Measurements from ENCODE around the gene IQGAP1. TPM values are rescaled to one million over a fixed set of nuclear protein-coding genes. Genes with fewer than 3 reads are reported as not detected.
A peak's percentile ranks its signal among the peaks of the same experiment; 100 is the strongest.

The IQGAP1 gene
- total RNA-seq, 1 experiment from 2014 or later: 72.4 TPM

DNA sequence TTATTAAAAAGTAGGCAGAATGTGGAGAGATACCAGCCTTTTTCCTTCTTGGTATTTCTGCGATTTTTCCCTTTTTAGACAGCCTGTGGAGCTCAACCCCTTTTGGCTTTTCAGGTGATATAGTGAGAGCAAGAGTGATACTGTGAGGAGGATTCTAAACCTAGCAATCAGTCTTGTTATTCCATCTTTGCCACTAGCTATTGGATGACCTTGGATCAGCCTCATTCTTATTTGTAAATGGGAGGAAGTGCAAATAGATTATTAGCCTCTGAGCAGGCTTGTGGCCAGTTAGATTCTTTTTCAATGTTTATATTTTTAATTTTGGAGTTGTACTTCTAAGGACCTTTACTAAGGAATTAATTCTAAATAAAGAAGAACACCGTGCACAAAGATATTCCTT is 34.0 kb downstream of the IQGAP1 start:
- Histone ChIP-seq H2BK15ac (ENCODE audit: low read depth, low read length) (no peak overlapping the region), H4K5ac (ENCODE audit: insufficient read length, low read depth, low read length) (no peak overlapping the region), H2AFZ (ENCODE audit: low read length) (no peak overlapping the region), H3K4ac (ENCODE audit: low read depth, low read length) (no peak overlapping the region), H2AK5ac (ENCODE audit: insufficient read length, low read length) (no peak overlapping the region), H3K9ac (ENCODE audit: extremely low read depth, insufficient read length, low read length) (no peak overlapping the region), H3K18ac (ENCODE audit: insufficient read length, low read depth, low read length) (no peak overlapping the region), H3K9me3 (ENCODE audit: control insufficient read depth, low read depth, low read length) (no peaks in the 10 kb centered on the region), H2BK5ac (ENCODE audit: insufficient read length, low read length) (no peak overlapping the region), H3K27ac (ENCODE audit: insufficient read length, low read depth, low read length) (no peak overlapping the region), H2BK20ac (ENCODE audit: low read depth, low read length, poor library complexity, severe bottlenecking) (no peak overlapping the region), H3K79me1 (ENCODE audit: insufficient read depth, low read depth, low read length, poor library complexity, severe bottlenecking) (peaks cover 12% of the 10 kb centered on the region), H3K4me1 (ENCODE audit: insufficient read depth, low read length) (peaks cover 7% of the 10 kb centered on the region; the same call in 1 of the 2 replicates), H4K91ac (ENCODE audit: insufficient read length, low read depth, low read length) (no peak overlapping the region), H4K20me1 (ENCODE audit: control insufficient read depth, insufficient read depth, insufficient read length) (no peaks in the 10 kb centered on the region), H3K14ac (ENCODE audit: insufficient read depth, low read length) (no peak overlapping the region), H2BK120ac (ENCODE audit: low read depth, low read length, poor library complexity, severe bottlenecking) (no peak overlapping the region), H4K8ac (replicated peaks; ENCODE audit: insufficient read length, low read depth, low read length) (no peak overlapping the region), H2BK12ac (ENCODE audit: insufficient read length, low read depth, low read length) (no peak overlapping the region), H3K23ac (ENCODE audit: insufficient read length, low read depth, low read length) (no peak overlapping the region), H3K23me2 (ENCODE audit: insufficient read length, low read depth, low read length, poor library complexity, severe bottlenecking) (no peaks in the 10 kb centered on the region), H3K27me3 (ENCODE audit: insufficient read depth, low read length) (no peaks in the 10 kb centered on the region), H3K79me2 (ENCODE audit: insufficient read depth, low read length) (peaks cover 12% of the 10 kb centered on the region; the same call in 1 of the 2 replicates), H3T11ph (ENCODE audit: low read length) (no peak overlapping the region), H3K4me2 (ENCODE audit: insufficient read depth, insufficient read length, low read length) (no peak overlapping the region), H3K56ac (ENCODE audit: insufficient read length, low read depth, low read length) (no peak overlapping the region)
- DNase-seq: no peak
- Mint-ChIP-seq H3K27me3 (ENCODE audit: low read depth) (no peaks in the 10 kb centered on the region), H3K9me3 (peaks cover 1 to 2% of the 10 kb centered on the region in 2 experiments; a peak in 3 of 5 replicates), H3K4me3 (no peak overlapping the region), H3K27ac (peak overlapping the region in 1 of 3 experiments; percentile 40; a peak in 1 of 7 replicates), H3K4me1 (peaks cover 26 to 29% of the 10 kb centered on the region in 2 experiments), H3K36me3 (ENCODE audit: insufficient read depth in 1 of 3, low read depth in 3 of 3) (peaks cover under 1 to 7% (median 5%) of the 10 kb centered on the region in 3 experiments; a peak in 2 of 7 replicates)
- TF ChIP-seq, protein P1, sequence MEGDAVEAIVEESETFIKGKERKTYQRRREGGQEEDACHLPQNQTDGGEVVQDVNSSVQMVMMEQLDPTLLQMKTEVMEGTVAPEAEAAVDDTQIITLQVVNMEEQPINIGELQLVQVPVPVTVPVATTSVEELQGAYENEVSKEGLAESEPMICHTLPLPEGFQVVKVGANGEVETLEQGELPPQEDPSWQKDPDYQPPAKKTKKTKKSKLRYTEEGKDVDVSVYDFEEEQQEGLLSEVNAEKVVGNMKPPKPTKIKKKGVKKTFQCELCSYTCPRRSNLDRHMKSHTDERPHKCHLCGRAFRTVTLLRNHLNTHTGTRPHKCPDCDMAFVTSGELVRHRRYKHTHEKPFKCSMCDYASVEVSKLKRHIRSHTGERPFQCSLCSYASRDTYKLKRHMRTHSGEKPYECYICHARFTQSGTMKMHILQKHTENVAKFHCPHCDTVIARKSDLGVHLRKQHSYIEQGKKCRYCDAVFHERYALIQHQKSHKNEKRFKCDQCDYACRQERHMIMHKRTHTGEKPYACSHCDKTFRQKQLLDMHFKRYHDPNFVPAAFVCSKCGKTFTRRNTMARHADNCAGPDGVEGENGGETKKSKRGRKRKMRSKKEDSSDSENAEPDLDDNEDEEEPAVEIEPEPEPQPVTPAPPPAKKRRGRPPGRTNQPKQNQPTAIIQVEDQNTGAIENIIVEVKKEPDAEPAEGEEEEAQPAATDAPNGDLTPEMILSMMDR (conservative IDR thresholded peaks at IDR 0.05): no peak
- WGBS (ENCODE audit: extremely low coverage, insufficient read length, low lambda C conversion rate): no CpG with 5 or more reads among the region's 2 CpGs

Measured in H9 (cell line).